ENCODE measurements around the gene OXTR. TPM values are rescaled to one million over a fixed set of nuclear protein-coding genes. Genes with fewer than 3 reads are reported as not detected.

The OXTR gene
- polyA plus RNA-seq, 1 donor (not counting 4 experiments of a cell fraction or from before 2014, with no cell fraction given): 0.16 TPM

- dilution Hi-C loops (cut with MboI; ENCODE audit: extremely low pct_ligation_motif_present, low sequenced_read_pairs): no loop called here
- Histone ChIP-seq H3K27me3 (ENCODE audit: control insufficient read depth, extremely low read depth, insufficient read depth, low read length) (no peaks in the 10 kb centered on the region), H3K79me2 (ENCODE audit: control insufficient read depth, insufficient read depth, low read length) (no peaks in the 10 kb centered on the region), H3K4me3 (ENCODE audit: control insufficient read depth in 2 of 3, extremely low read depth in 1 of 3, insufficient read depth in 2 of 3, low read depth in 1 of 3, low read length in 3 of 3) (no peak overlapping the region), H4K20me1 (ENCODE audit: control insufficient read depth, extremely low read depth, insufficient read depth, low read length) (no peaks in the 10 kb centered on the region), H2AFZ (ENCODE audit: control insufficient read depth, low read length) (no peak overlapping the region), H3K4me1 (ENCODE audit: control insufficient read depth, extremely low read depth, insufficient read depth, low read length) (peaks cover 7% of the 10 kb centered on the region), H3K9me1 (ENCODE audit: control insufficient read depth, extremely low read depth, insufficient read depth, low read length) (no peaks in the 10 kb centered on the region), H3K27ac (ENCODE audit: control insufficient read depth, insufficient read depth, low read length) (no peak overlapping the region), H3K9me3 (ENCODE audit: control insufficient read depth, low read depth, low read length) (no peaks in the 10 kb centered on the region), H3K4me2 (ENCODE audit: control insufficient read depth, extremely low read depth, insufficient read depth, low read depth, low read length) (no peak overlapping the region), H3K9ac (ENCODE audit: control insufficient read depth, extremely low read depth, insufficient read depth, low read length) (no peak overlapping the region), H3K36me3 (ENCODE audit: control insufficient read depth in 2 of 2, extremely low read depth in 1 of 2, insufficient read depth in 2 of 2, low read length in 2 of 2) (no peaks in the 10 kb centered on the region)
- FAIRE-seq (no peak), DNase-seq (ENCODE audit: low read depth, low spot score) (no peak)
- TF ChIP-seq EZH2 (IDR thresholded peaks at IDR 0.05; ENCODE audit: low read length) (no peak), CTCF (optimal IDR thresholded peaks at IDR 0.05 in 1 of 3, IDR thresholded peaks at IDR 0.05 in 1 of 3, conservative IDR thresholded peaks at IDR 0.05 in 1 of 3; ENCODE audit: extremely low read depth in 1 of 3, insufficient read depth in 2 of 3, low read length in 3 of 3) (no peak)
Measured at GRCh38 chr3:8780279-8780678, 10.9 kb upstream of the OXTR start.

- Histone ChIP-seq H3K9ac (ENCODE audit: control insufficient read depth, extremely low read depth, insufficient read depth, low read length) (no peak overlapping the region), H3K79me2 (ENCODE audit: control insufficient read depth, insufficient read depth, low read length) (no peaks in the 10 kb centered on the region), H3K9me3 (ENCODE audit: control insufficient read depth, low read depth, low read length) (no peaks in the 10 kb centered on the region), H3K27ac (ENCODE audit: control insufficient read depth, insufficient read depth, low read length) (no peak overlapping the region), H3K9me1 (ENCODE audit: control insufficient read depth, extremely low read depth, insufficient read depth, low read length) (no peaks in the 10 kb centered on the region), H3K4me1 (ENCODE audit: control insufficient read depth, extremely low read depth, insufficient read depth, low read length) (peaks cover 7% of the 10 kb centered on the region), H3K4me2 (ENCODE audit: control insufficient read depth, extremely low read depth, insufficient read depth, low read depth, low read length) (no peak overlapping the region), H2AFZ (ENCODE audit: control insufficient read depth, low read length) (no peak overlapping the region), H3K27me3 (ENCODE audit: control insufficient read depth, extremely low read depth, insufficient read depth, low read length) (no peaks in the 10 kb centered on the region), H3K4me3 (ENCODE audit: control insufficient read depth in 2 of 3, extremely low read depth in 1 of 3, insufficient read depth in 2 of 3, low read depth in 1 of 3, low read length in 3 of 3) (no peak overlapping the region), H4K20me1 (ENCODE audit: control insufficient read depth, extremely low read depth, insufficient read depth, low read length) (no peaks in the 10 kb centered on the region), H3K36me3 (ENCODE audit: control insufficient read depth in 2 of 2, extremely low read depth in 1 of 2, insufficient read depth in 2 of 2, low read length in 2 of 2) (no peaks in the 10 kb centered on the region)
- TF ChIP-seq CTCF (optimal IDR thresholded peaks at IDR 0.05 in 1 of 3, IDR thresholded peaks at IDR 0.05 in 1 of 3, conservative IDR thresholded peaks at IDR 0.05 in 1 of 3; ENCODE audit: extremely low read depth in 1 of 3, insufficient read depth in 2 of 3, low read length in 3 of 3): no peak
- no peak for TF ChIP-seq EZH2 (IDR thresholded peaks at IDR 0.05; ENCODE audit: low read length)
- DNase-seq (ENCODE audit: low read depth, low spot score) (no peak), FAIRE-seq (no peak)
- dilution Hi-C loops (cut with MboI; ENCODE audit: extremely low pct_ligation_motif_present, low sequenced_read_pairs): no loop called here
Measured at GRCh38 chr3:8778475-8778874, 9.1 kb upstream of the OXTR start.
